Peyer's patch (tissue), 4 donors: Measurements from ENCODE around the gene FKBP2. TPM values are rescaled to one million over a fixed set of nuclear protein-coding genes. Genes with fewer than 3 reads are reported as not detected.
"Not testable (repeated sequence)": the region's sequence is repeated elsewhere in the genome, so short reads cannot be mapped to it uniquely, and the experiment has no call there.

Experiments used
- DNase-seq, 3 donors: peaks; one replicate each; pipeline ENCODE4 v3.0.0-alpha.2; 2017 to 2019
- H3K27ac ChIP-seq, 4 donors: fragments of 200-600 bp; sonication (generic); one replicate each; pipeline ENCODE4 v1.5.1; 2016 to 2019
- H3K27me3 ChIP-seq, 2 donors: fragments of 200-600 bp; sonication (generic); one replicate each; pipeline ENCODE4 v1.5.1; 2019
- H3K36me3 ChIP-seq, 3 donors: fragments of 200-600 bp; sonication (generic); one replicate each; pipeline ENCODE4 v1.5.1; 2016 to 2019
- H3K4me1 ChIP-seq, 4 donors: fragments of 200-600 bp; sonication (generic); one replicate each; pipeline ENCODE4 v1.5.1; 2016 to 2019
- H3K4me3 ChIP-seq, 4 donors: fragments of 200-600 bp; sonication (generic); 1 replicate in 3 of 4; 2 replicates in 1 of 4; pipeline ENCODE4 v1.5.1; 2016 to 2019; ENCODE audit warnings: mild to moderate bottlenecking in 1 of 4
- H3K9me3 ChIP-seq, 4 donors: fragments of 200-600 bp; sonication (generic); one replicate each; pipeline ENCODE4 v1.5.1; 2016 to 2019; ENCODE audit warnings: mild to moderate bottlenecking in 1 of 4
- CTCF ChIP-seq, 6 experiments: fragments of 450-650 bp in 4 of 6; fragments of 200-600 bp in 2 of 6; sonication (generic) in 1 of 6; IDR thresholded peaks; one replicate each; pipeline ENCODE4 v1.5.1; 2017 to 2019; ENCODE audit warnings: antibody characterized with exemption in 6 of 6, mild to moderate bottlenecking in 3 of 6, moderate library complexity in 1 of 6
- POLR2A ChIP-seq, 2 donors: fragments of 450-650 bp; IDR thresholded peaks; one replicate each; pipeline ENCODE4 v1.5.1; 2017; ENCODE audit warnings: antibody characterized with exemption in 2 of 2, mild to moderate bottlenecking in 2 of 2, moderate library complexity in 2 of 2
- total RNA-seq, 4 donors: library from RNA; depleted of rRNA; stranded (reverse); fragments of >200 nt; gene quantifications; one replicate each; pipeline ENCODE4 v1.1.0, GENCODE V29; 2016

FKBP2 gene
- total RNA-seq, 4 donors from 2014 or later, result 46.2 to 101 (median 94.0) TPM

GRCh38 chr11:64245401-64245796 lies 4.5 kb downstream of the FKBP2 start:
- TF ChIP-seq POLR2A (IDR thresholded peaks at IDR 0.05) (no peak), CTCF (IDR thresholded peaks at IDR 0.05) (no peak)
- Histone ChIP-seq H3K27ac (peak overlapping the region; percentile 87 to 96 (median 90)), H3K27me3 (no peaks in the 10 kb centered on the region), H3K9me3 (no peaks in the 10 kb centered on the region), H3K4me1 (peaks cover 0 to 62% (median 19%) of the 10 kb centered on the region in 4 donors), H3K36me3 (peaks cover 0 to 7% (median 0%) of the 10 kb centered on the region in 3 donors), H3K4me3 (peak overlapping the region; percentile 48 to 82 (median 67))
- peak; percentile 66 to 87 (median 82) for DNase-seq

- peak; percentile 62 to 71 for TF ChIP-seq POLR2A (IDR thresholded peaks at IDR 0.05)
- no peak for TF ChIP-seq CTCF (IDR thresholded peaks at IDR 0.05)
- peaks cover 0 to 7% (median 0%) of the 10 kb centered on the region in 3 donors for H3K36me3 ChIP-seq
- H3K27me3 ChIP-seq, result no peaks in the 10 kb centered on the region
- DNase-seq, result peak; percentile 59 to 84 (median 84)
- peak overlapping the region; percentile 48 to 82 (median 67) for H3K4me3 ChIP-seq
- peaks cover 0 to 68% (median 20%) of the 10 kb centered on the region in 4 donors for H3K4me1 ChIP-seq
- peak overlapping the region; percentile 87 to 96 (median 90) for H3K27ac ChIP-seq
- H3K9me3 ChIP-seq, result no peaks in the 10 kb centered on the region
Observed at GRCh38 chr11:64245797-64246620, 5.1 kb downstream of the FKBP2 start.

DNA sequence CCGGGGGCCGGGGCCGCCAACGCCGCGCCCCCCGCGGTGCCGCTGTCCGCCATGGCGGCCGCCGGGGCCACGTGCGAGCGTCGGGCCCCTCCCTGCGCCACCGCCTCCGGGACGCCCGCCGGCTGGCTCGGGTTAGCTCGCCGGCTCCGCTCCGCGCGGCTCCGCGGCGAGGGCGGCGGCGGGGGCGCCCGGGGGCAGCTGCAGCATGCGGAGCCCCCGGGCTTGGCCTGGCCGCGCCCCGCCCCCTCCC lies 5.7 kb downstream of the FKBP2 start:
- H3K4me3 ChIP-seq, result peak overlapping the region; percentile 48 to 82 (median 67)

DNA sequence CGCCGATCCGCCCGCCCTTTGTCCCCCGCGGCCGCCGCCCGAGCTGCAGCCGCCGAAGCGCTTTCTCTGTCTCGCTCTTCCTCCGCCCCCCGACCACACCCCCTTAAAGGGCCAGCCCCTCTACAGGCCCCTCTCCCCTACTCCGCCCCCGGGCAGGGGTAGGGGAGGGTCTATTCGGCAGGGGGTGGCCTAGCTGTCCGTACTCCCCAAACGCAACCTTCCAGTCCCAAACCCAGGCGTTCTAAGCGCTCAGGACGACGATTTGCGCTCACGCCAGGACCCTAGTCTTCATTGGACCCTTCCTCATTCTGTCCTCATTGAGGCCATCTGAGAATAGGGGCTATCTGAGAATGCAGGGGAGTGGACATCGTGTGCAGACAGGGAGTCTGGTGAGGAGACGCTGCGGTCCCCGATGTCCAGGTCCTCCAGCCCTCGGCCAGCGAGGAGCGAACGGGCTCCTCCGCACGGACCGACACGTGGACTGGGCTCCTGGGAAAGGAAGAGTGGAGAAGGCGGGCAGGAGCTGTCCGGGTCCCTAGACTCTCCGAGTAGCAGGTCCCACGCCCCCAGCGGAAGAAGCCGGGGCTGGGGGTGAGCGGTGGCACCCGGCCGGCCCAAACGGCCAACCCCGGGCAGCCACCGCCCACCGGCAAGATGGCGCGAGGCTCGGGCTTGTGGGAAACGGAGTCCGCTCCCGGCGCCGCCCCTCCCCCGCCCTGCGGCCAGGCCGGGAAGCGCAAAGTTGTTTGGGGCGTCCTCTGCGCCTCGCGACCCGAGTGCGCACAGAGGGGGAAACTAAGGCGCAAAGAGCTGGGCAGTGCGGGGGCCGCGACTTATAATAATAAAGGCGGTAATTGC lies 6.2 kb downstream of the FKBP2 start, which contains the start of gene PPP1R14B:
Gene PPP1R14B, minus strand, starts transcription at position 73 of the 858 bp plus-strand sequence. CDS start 270 bp downstream, outside the sequence.
- H3K27me3 ChIP-seq, result no peaks in the 10 kb centered on the region
- TF ChIP-seq CTCF (IDR thresholded peaks at IDR 0.05) (peak in 5 of 6 experiments; percentile 7 to 34 (median 28)), POLR2A (IDR thresholded peaks at IDR 0.05) (peak; percentile 22 to 48)
- H3K9me3 ChIP-seq, result no peaks in the 10 kb centered on the region
- peaks cover 0 to 69% (median 21%) of the 10 kb centered on the region in 4 donors for H3K4me1 ChIP-seq
- H3K4me3 ChIP-seq, result peak within 1 kb of the TSS; percentile 48 to 82 (median 67)
- H3K36me3 ChIP-seq, result peaks cover 0 to 7% (median 0%) of the 10 kb centered on the region in 3 donors
- H3K27ac ChIP-seq, result peak within 1 kb of the TSS; percentile 87 to 96 (median 90)
- DNase-seq, result peak; percentile 85 to 95 (median 94)

More for the DNA sequence above, 5.7 kb downstream of the FKBP2 start:
- Histone ChIP-seq H3K4me1 (peaks cover 0 to 69% (median 20%) of the 10 kb centered on the region in 4 donors), H3K27ac (peak overlapping the region; percentile 87 to 96 (median 90))
- H3K36me3 ChIP-seq, DNase-seq, H3K9me3 ChIP-seq, H3K27me3 ChIP-seq: not testable (repeated sequence)

- H3K9me3 ChIP-seq, result no peaks in the 10 kb centered on the region
- no peaks in the 10 kb centered on the region for H3K27me3 ChIP-seq
- peak overlapping the region; percentile 48 to 82 (median 67) for H3K4me3 ChIP-seq
- peak overlapping the region; percentile 75 to 96 (median 90) for H3K27ac ChIP-seq
- DNase-seq, result no peak
- TF ChIP-seq CTCF (IDR thresholded peaks at IDR 0.05), result peak in 1 of 6 experiments; percentile 0
- no peak for TF ChIP-seq POLR2A (IDR thresholded peaks at IDR 0.05)
- peaks cover 0 to 64% (median 20%) of the 10 kb centered on the region in 4 donors for H3K4me1 ChIP-seq
- peaks cover 0 to 7% (median 0%) of the 10 kb centered on the region in 3 donors for H3K36me3 ChIP-seq
Observed at GRCh38 chr11:64247729-64248531, 7.0 kb downstream of the FKBP2 start.
